OCI-LY3 (cell line): ENCODE results near the gene MEF2B.

Experiments used
- CTCF ChIP-seq: fragments of 200-600, 300-600 bp; sonication (generic); IDR thresholded peaks from 2 replicates; pipeline ENCODE4 v1.5.1; 2014; ENCODE audit warnings: antibody characterized with exemption, low read length, low read depth
- EZH2phosphoT487 ChIP-seq: fragments of 200-600 bp; shearing (Covaris generic); IDR thresholded peaks from 2 replicates; pipeline ENCODE4 v1.6.1; 2018; ENCODE audit warnings: antibody characterized with exemption, mixed run types, low read depth

GRCh38 chr19:19213426-19214158, 43.5 kb upstream of the MEF2B start:
- TF ChIP-seq CTCF = no peak
- TF ChIP-seq EZH2phosphoT487 = no peak
